Measurements from ENCODE around the gene SYS1.
A peak's percentile ranks its signal among the peaks of the same experiment; 100 is the strongest.

- TF ChIP-seq CTCF (IDR thresholded peaks at IDR 0.05) (no peak), POLR2A (IDR thresholded peaks at IDR 0.05) (peak; percentile 36)
Measured at GRCh38 chr20:45361793-45362192, 1.2 kb upstream of the SYS1 start.

Measured in right lobe of liver (tissue), 4 donors.